Measurements from ENCODE around the gene EHBP1. TPM values are rescaled to one million over a fixed set of nuclear protein-coding genes. Genes with fewer than 3 reads are reported as not detected.

EHBP1 gene
- total and polyA plus RNA-seq, 2 donors (not counting 3 experiments of a cell fraction or from before 2014, with no cell fraction given) = 8.4 to 34.8 TPM

DNA sequence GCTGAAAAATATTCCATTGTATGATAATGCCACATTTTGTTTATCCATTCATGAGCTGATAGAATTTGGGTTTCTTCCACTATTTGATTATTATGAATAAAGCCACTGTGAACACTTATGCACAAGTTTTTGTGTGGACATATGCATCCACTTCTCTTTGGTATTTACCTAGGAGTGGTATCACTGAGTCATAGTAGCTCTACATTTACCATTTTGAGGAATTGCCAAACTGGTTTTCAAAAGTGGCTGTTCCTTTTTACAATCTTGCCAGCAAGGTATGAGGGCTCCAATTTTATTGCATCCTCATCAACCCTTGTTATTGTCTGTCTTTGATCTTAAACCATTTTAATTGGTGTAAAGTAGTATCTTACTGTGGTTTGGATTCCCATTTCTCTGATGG lies 13.3 kb upstream of the EHBP1 start:
- Histone ChIP-seq H3K9ac (replicated peaks; ENCODE audit: extremely low read depth, insufficient read depth, low read length) (no peak overlapping the region), H3K27me3 (ENCODE audit: control insufficient read depth in 2 of 2, insufficient read depth in 2 of 2, low read length in 2 of 2) (peaks cover 2% of the 10 kb centered on the region in 2 experiments), H3K79me2 (ENCODE audit: control insufficient read depth, insufficient read depth, low read length) (no peaks in the 10 kb centered on the region), H3K4me2 (ENCODE audit: insufficient read depth, low read length) (no peak overlapping the region), H3K4me3 (replicated peaks in 1 of 3; ENCODE audit: insufficient read depth in 1 of 3, low read depth in 1 of 3, low read length in 3 of 3) (no peak overlapping the region), H3K4me1 (ENCODE audit: control insufficient read depth, extremely low read depth, insufficient read depth, low read length) (no peaks in the 10 kb centered on the region), H3K27ac (ENCODE audit: insufficient read depth, low read depth, low read length) (no peak overlapping the region), H3K9me1 (replicated peaks; ENCODE audit: control insufficient read depth, extremely low read depth, insufficient read depth, low read length) (no peaks in the 10 kb centered on the region), H2AFZ (ENCODE audit: low read depth, low read length) (no peak overlapping the region), H4K20me1 (replicated peaks; ENCODE audit: control insufficient read depth, extremely low read depth, insufficient read depth, low read length) (no peaks in the 10 kb centered on the region), H3K9me3 (replicated peaks; ENCODE audit: control insufficient read depth, insufficient read depth, low read length) (no peaks in the 10 kb centered on the region), H3K36me3 (ENCODE audit: control insufficient read depth in 2 of 2, extremely low read depth in 1 of 2, insufficient read depth in 2 of 2, low read length in 2 of 2) (no peaks in the 10 kb centered on the region)
- dilution Hi-C loops (cut with MboI; ENCODE audit: extremely low pct_ligation_motif_present, low sequenced_read_pairs) (no loop called here), intact Hi-C loops (cut with micrococcal nuclease) (no loop called here)
- no peak for FAIRE-seq
- no TSS peak for BruUV-seq (replicated peaks)
- TF ChIP-seq POLR2A (IDR thresholded peaks at IDR 0.05; ENCODE audit: low read depth, low read length) (no peak), GATA2 (IDR thresholded peaks at IDR 0.05; ENCODE audit: insufficient read depth, insufficient read length, low read depth, low read length) (no peak), JUN (IDR thresholded peaks at IDR 0.05; ENCODE audit: borderline replicate concordance, insufficient read depth, insufficient read length, low read depth) (no peak), POLR2AphosphoS5 (IDR thresholded peaks at IDR 0.05; ENCODE audit: insufficient read depth, low read depth, low read length) (no peak), EZH2 (IDR thresholded peaks at IDR 0.05; ENCODE audit: borderline replicate concordance, low read depth, low read length, severe bottlenecking) (no peak), CTCF (IDR thresholded peaks at IDR 0.05; ENCODE audit: extremely low read depth in 1 of 2, insufficient read depth in 1 of 2, low read depth in 1 of 2, low read length in 2 of 2) (no peak)
- TF ChIP-seq, protein P1, sequence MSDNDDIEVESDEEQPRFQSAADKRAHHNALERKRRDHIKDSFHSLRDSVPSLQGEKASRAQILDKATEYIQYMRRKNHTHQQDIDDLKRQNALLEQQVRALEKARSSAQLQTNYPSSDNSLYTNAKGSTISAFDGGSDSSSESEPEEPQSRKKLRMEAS (IDR thresholded peaks at IDR 0.05; ENCODE audit: insufficient read depth, insufficient read length) = no peak
- no peak for DNase-seq (ENCODE audit: low read depth, low spot score)
- CTCF ChIA-PET = no interaction called here
- POLR2A ChIA-PET = no interaction called here
